ENCODE measurements around the gene HESX1. TPM values are rescaled to one million over a fixed set of nuclear protein-coding genes. Genes with fewer than 3 reads are reported as not detected.

Gene HESX1
- total and polyA plus RNA-seq, 2 of the 8 experiments (the other 6 are each of a cell fraction or from before 2014, with no cell fraction given) = 7.1 to 12.0 TPM

GRCh38 chr3:57226176-57226575 lies 26.4 kb upstream of the HESX1 start:
- Histone ChIP-seq H3K56ac (replicated peaks; ENCODE audit: insufficient read length, low read depth, low read length) (no peak overlapping the region), H3K4me1 (replicated peaks in 1 of 4; ENCODE audit: control insufficient read depth in 3 of 4, insufficient read depth in 4 of 4, low read length in 3 of 4) (peaks cover 0 to 3% (median 1%) of the 10 kb centered on the region in 4 experiments; a peak in 2 of 7 replicates), H3K23ac (ENCODE audit: insufficient read length) (no peak overlapping the region), H2BK12ac (ENCODE audit: low read depth, low read length) (no peak overlapping the region), H3K9me3 (ENCODE audit: insufficient read depth in 2 of 2, low read depth in 1 of 2, low read length in 1 of 2) (no peaks in the 10 kb centered on the region), H3K36me3 (ENCODE audit: control insufficient read depth in 2 of 4, insufficient read depth in 4 of 4, low read length in 3 of 4) (no peaks in the 10 kb centered on the region), H2BK120ac (replicated peaks; ENCODE audit: low read depth, low read length) (no peak overlapping the region), H3K27me3 (replicated peaks in 1 of 4; ENCODE audit: control insufficient read depth in 3 of 4, extremely low read depth in 1 of 4, insufficient read depth in 3 of 4, low read length in 3 of 4) (peaks cover 0 to 2% (median 0%) of the 10 kb centered on the region in 4 experiments; a peak in 1 of 7 replicates), H2BK20ac (ENCODE audit: low read length) (no peak overlapping the region), H4K8ac (ENCODE audit: extremely low read depth, insufficient read depth, low read length) (no peak overlapping the region), H3K18ac (ENCODE audit: extremely low read depth, low read length) (no peak overlapping the region), H3K79me2 (ENCODE audit: control insufficient read depth in 1 of 2, insufficient read depth in 2 of 2, low read length in 2 of 2) (peaks cover 0 to 19% of the 10 kb centered on the region in 2 experiments; a peak in 1 of 4 replicates), H3K27ac (ENCODE audit: low read depth, low read length) (no peak overlapping the region), H3K4me2 (ENCODE audit: insufficient read depth in 1 of 2, low read depth in 2 of 2, low read length in 2 of 2) (no peak overlapping the region; a peak in 1 of 4 replicates), H3K4ac (replicated peaks; ENCODE audit: insufficient read length, low read depth, low read length) (peak overlapping the region; percentile 44), H4K91ac (replicated peaks; ENCODE audit: insufficient read length, low read length) (no peak overlapping the region), H3K4me3 (ENCODE audit: extremely low read depth in 1 of 4, insufficient read depth in 2 of 4, low read depth in 3 of 4, low read length in 4 of 4) (no peak overlapping the region), H4K20me1 (replicated peaks in 1 of 2; ENCODE audit: control insufficient read depth in 1 of 2, insufficient read depth in 2 of 2, low read length in 2 of 2) (peaks cover 2 to 3% of the 10 kb centered on the region in 2 experiments), H2BK15ac (ENCODE audit: low read length) (no peak overlapping the region), H4K5ac (ENCODE audit: insufficient read length, low read depth, low read length) (no peak overlapping the region), H3K14ac (ENCODE audit: insufficient read length) (no peak overlapping the region), H2BK5ac (ENCODE audit: low read depth, low read length) (no peak overlapping the region), H3K23me2 (ENCODE audit: low read depth, low read length) (peaks cover 5% of the 10 kb centered on the region; the same call in 1 of the 2 replicates), H2AFZ (ENCODE audit: low read length) (no peak overlapping the region), H3K79me1 (ENCODE audit: low read depth, low read length) (no peaks in the 10 kb centered on the region), H2AK5ac (ENCODE audit: low read depth, low read length) (no peak overlapping the region), H3K9ac (replicated peaks in 1 of 4; ENCODE audit: extremely low read depth in 1 of 4, low read depth in 3 of 4, low read length in 3 of 4) (no peak overlapping the region)
- FAIRE-seq (no peak), DNase-seq (ENCODE audit: low read depth in 1 of 2, low spot score in 2 of 2) (no peak)
- 90 to 100% methylated on average over 1 to 2 of the region's 2 CpGs for WGBS, 2 experiments (ENCODE audit: extremely low coverage in 1 of 2, insufficient coverage in 1 of 2, insufficient read length in 1 of 2, insufficient replicate concordance in 2 of 2, low coverage in 1 of 2, low lambda C conversion rate in 2 of 2, missing lambda C conversion rate in 1 of 2)
- ChIA-PET POLR2A (ENCODE audit: partially characterized antibody) (interaction anchor here (0.9 to 1.2 kb wide), 3 partner anchors 24 to 143 kb away, joined by 3 read pairs; no protein-coding TSS in a partner anchor), CTCF (ENCODE audit: partially characterized antibody) (interaction anchor here (1.2 to 3.2 kb wide), 3 partner anchors 57 to 79 kb away, joined by 3 to 23 read pairs (median 3); no protein-coding TSS in a partner anchor)
- TF ChIP-seq NANOG (IDR thresholded peaks at IDR 0.05; ENCODE audit: insufficient read depth, low read depth, low read length, poor library complexity, severe bottlenecking) (no peak), RAD21 (IDR thresholded peaks at IDR 0.05 in 1 of 2, conservative IDR thresholded peaks at IDR 0.05 in 1 of 2; ENCODE audit: low read depth in 2 of 2, low read length in 2 of 2) (no peak), PHF8 (conservative IDR thresholded peaks at IDR 0.05; ENCODE audit: low read depth, low read length) (no peak), RBBP5 (IDR thresholded peaks at IDR 0.05; ENCODE audit: borderline replicate concordance, low read depth, low read length) (no peak), CTBP2 (IDR thresholded peaks at IDR 0.05; ENCODE audit: borderline replicate concordance, insufficient read depth, insufficient read length, low read length) (no peak), SIN3A (conservative IDR thresholded peaks at IDR 0.05 in 1 of 2, IDR thresholded peaks at IDR 0.05 in 1 of 2; ENCODE audit: low read depth in 1 of 2, low read length in 2 of 2) (no peak), TCF12 (IDR thresholded peaks at IDR 0.05; ENCODE audit: low read depth, low read length) (no peak), CEBPB (IDR thresholded peaks at IDR 0.05; ENCODE audit: low read depth, low read length) (no peak), SUZ12 (IDR thresholded peaks at IDR 0.05; ENCODE audit: low read length) (no peak), SIRT6 (IDR thresholded peaks at IDR 0.05; ENCODE audit: low read length) (no peak), MAFK (IDR thresholded peaks at IDR 0.05; ENCODE audit: low read depth, low read length) (no peak)

Data from H1 (cell line).